NCI-H2029 treated with DMSO at 0.1 percent for 48 hours (cell line): ENCODE data around the gene TYRP1.
"Not testable (repeated sequence)": the region's sequence is repeated elsewhere in the genome, so short reads cannot be mapped to it uniquely, and the experiment has no call there.

Experiments used
- DNase-seq: peaks from one replicate; lab custom pipeline; 2025; lab: John Stamatoyannopoulos, UW

The TYRP1 gene, protein sequence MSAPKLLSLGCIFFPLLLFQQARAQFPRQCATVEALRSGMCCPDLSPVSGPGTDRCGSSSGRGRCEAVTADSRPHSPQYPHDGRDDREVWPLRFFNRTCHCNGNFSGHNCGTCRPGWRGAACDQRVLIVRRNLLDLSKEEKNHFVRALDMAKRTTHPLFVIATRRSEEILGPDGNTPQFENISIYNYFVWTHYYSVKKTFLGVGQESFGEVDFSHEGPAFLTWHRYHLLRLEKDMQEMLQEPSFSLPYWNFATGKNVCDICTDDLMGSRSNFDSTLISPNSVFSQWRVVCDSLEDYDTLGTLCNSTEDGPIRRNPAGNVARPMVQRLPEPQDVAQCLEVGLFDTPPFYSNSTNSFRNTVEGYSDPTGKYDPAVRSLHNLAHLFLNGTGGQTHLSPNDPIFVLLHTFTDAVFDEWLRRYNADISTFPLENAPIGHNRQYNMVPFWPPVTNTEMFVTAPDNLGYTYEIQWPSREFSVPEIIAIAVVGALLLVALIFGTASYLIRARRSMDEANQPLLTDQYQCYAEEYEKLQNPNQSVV

GRCh38 chr9:12693141-12693540, at the start of gene TYRP1:
TSS of gene TYRP1 (plus strand) at chr9:12693385. CDS start at chr9:12693997, 612 bp downstream.
- no peak for DNase-seq

DNA sequence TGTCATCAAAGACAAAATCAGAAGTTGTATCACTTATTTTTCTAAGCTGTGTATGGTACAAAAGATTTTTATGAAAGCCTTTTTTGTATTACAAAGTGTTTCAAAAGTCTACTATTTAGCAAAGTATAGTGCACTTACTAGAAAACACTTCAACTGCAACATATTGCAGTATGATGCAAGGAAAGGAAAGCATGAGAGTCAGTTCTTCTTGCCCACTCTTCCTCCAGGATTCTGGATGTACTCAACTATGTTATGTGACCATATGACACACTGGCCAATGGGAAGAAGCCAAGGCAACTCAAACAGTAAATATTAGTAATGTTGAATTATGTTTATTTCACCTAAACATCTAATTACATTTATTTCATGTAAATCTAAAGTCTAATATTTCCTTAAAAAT, 49.5 kb upstream of the TYRP1 start:
- no peak for DNase-seq

DNA sequence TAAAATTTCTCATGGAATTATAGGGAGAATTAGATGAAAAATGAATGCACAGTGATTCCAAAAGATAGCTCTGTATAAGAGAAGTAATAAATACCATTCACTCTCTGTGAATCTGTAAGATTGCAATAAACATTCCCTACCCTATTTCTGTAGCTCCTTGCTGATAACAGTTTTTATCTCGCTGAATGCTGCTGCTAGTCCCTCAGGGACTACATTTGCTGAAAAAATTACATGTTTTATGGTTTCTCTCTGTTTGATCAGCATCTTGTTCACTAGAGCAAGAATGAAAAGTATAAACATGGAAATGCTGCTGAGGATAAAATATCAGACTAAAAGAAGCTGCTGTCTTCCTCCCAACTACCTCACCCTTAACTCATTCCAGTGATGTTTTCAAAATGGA, 44.3 kb upstream of the TYRP1 start:
- DNase-seq, result no peak

GRCh38 chr9:12651125-12651524, 42.1 kb upstream of the TYRP1 start:
- DNase-seq, result no peak

DNA sequence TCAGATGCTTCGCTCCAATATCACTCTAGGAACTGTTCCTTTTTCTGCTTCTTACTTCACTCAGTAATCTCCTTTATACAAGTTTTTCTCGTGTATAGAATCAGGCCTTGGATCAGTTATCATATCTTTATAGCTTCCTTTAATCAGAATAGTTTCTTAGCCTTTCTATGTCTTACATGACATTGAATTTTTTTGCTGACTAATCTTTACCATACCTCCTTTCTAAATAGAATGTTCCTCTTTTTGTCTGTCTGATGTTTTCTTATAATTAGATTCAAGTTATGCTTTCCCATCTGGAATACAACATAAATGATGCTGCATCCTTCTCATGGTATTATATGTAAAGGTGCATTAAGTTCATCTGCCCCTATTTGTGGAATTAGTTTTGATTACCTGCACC, 40.2 kb upstream of the TYRP1 start:
- DNase-seq, result no peak

DNA sequence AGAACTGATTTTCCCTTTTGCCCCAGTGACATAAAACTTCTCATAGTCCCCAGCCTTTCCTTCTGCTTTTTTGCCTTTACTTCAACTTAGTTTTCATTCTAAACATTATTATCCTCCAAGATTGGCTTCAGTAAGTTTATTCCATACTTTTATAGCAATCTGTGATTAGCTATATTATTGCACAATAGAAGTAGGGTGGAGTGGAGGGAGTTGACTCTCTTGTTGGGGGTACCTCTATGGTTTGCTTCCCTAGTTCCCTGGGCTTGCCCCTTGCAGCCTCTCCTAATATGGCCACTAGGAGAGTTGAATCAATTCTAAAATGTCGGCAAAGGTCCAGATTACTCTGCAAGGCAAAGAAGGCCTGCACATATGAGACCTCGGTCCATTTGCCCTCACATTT, 36.4 kb upstream of the TYRP1 start:
- no peak for DNase-seq

DNA sequence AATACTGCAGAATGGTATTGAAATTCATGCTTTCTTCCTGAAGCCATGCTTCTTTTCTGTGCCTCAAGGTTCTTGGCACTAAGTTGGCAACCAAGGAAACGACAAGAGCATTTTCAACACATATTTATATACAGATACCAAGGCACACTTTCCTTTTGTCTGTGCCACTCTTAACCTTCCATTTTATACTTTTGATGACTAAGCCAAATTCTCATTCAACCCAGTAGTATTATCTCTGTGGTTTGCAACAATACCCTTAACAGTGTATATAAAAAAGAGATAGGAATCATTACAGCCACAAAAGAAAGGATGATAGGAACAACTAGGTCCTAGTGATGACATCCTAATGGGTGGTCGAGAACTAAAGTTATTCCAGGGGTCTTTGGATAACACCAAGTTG, 36.0 kb upstream of the TYRP1 start:
- no peak for DNase-seq

GRCh38 chr9:12657998-12658397, 35.2 kb upstream of the TYRP1 start:
- DNase-seq, result no peak

- DNase-seq, result no peak
Measured at GRCh38 chr9:12658531-12659209, 34.5 kb upstream of the TYRP1 start.

DNA sequence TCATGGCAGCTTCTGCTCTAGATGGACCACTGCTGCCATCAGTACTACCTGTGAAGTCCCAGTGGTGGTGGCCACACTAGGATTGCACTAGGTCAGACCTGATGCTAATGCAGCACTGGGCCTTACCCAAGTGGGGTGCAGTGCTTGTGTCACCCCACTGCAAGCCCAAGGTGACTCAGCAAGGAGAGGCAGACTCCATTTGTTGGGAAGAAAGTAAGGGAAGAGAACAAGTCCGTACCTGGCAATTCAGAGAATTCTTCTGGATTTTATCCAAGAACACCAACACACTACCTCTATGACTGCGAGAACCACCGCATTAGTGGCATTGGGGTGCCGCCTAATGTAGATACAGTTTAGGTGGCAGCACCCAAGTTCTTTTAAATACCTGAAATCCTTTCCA, 34.0 kb upstream of the TYRP1 start:
- no peak for DNase-seq

DNA sequence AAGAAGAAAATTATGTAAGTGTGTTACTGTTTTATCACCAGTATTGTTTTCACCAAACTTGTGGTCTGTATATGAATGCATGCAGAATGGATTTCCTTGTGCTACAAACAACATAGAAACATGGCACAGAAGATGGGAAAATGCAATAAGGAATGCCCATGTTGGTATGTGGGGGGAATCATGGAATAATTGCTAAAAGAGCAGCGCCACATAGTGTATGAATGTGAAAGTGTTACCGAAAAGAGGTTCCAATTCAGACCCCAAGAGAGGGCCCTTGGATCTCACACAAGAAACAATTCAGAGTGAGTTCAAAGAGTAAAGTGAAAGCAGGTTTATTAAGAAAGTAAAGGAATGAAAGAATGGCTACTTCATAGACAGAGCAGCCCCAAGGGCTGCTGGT, 26.4 kb upstream of the TYRP1 start:
- DNase-seq, result no peak

DNA sequence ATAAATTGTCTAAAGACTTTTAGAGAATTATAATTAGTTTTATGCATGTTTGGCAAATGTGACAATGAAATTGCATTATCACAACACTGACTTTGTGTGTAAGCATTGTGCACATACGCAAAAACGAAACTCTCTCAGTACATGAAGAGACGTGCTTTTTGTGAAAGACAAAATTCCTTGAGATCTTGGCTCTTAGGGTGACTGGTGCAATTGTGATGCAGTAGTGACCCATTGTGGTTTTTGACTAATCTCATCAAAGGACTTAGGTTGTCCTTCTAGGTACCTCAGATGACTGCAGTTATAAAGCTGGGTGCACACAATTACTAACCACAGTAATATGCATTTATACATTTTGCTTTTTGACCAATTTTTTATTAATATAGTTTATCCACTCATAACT, 25.3 kb upstream of the TYRP1 start:
- DNase-seq, result no peak

DNA sequence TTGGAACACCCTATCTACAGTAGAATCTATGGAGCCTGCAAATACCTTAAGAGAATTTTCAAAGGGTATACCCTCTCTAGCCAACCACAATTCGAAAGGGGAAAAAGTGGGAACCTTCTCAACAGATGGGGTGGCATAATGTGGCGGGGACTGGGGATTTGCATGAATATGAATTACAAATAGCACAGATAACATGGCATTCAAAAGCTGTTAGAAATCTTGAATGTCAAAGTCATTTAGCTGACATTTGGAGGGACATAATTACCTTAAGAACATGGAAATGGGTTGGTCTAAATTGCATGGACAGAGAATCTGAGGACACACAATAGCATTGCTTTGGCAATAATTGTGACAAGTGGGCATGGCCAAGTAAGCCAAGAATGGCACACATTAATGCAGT, 23.2 kb upstream of the TYRP1 start:
- no peak for DNase-seq

DNA sequence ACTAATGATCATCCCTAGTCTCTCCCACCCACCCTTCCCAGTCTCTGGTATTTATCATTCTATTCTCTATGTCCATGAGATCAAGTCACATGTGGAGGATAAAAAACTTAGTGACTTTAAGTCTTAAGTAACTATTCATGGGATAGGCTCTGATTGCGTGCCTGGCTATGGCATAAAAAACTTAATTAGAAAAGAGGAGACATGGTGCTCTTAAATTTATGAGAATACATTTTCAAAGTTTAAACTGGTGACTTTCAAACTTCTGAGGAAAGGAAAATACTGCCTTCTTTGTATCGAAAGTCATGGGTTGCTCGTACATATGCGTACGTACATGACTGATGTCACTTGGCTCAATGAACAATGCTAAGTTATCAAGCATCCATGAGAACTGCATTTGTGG, 18.2 kb upstream of the TYRP1 start:
- no peak for DNase-seq

- DNase-seq, result not testable (repeated sequence)
Measured at GRCh38 chr9:12677462-12678126, 15.6 kb upstream of the TYRP1 start.

DNA sequence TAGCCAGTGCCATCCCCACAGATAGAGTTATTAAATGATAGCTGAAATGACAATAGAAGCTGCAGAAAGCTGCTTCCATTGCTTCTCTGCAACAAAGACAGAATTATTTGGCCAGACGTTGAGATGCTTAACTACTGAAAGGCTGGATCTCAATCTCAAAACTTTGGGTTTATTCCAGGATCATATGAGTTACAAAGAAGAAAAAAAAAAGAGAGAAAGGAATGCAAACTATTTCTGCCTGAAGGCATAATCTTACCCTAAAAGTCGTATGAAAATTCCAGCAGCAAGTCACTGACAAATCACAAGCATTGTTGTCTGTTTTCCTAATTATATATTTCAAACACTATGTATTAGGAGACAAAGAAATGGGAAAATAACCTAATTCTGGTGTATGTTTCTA, 12.8 kb upstream of the TYRP1 start:
- DNase-seq, result no peak

DNA sequence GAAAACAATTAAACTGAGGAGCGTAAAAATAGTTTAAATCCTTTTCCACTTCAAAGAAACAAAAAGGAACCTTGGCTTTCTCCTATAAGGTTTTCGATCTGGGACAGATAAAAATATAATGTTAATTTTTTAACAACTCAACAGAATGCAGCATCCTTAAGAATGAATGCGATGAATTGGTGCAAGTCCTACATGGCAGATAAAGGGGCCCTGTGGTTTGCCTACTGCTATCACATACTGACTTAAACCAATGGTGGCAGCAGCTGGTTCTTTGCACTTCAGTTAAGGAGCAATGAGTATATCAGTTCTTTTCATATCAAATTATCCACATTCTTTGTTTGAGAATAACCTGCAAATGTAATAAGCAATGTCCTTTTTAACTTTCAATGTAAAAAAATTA, 12.4 kb upstream of the TYRP1 start:
- DNase-seq, result no peak

- DNase-seq, result no peak
Measured at GRCh38 chr9:12681620-12682019, 11.6 kb upstream of the TYRP1 start.

DNA sequence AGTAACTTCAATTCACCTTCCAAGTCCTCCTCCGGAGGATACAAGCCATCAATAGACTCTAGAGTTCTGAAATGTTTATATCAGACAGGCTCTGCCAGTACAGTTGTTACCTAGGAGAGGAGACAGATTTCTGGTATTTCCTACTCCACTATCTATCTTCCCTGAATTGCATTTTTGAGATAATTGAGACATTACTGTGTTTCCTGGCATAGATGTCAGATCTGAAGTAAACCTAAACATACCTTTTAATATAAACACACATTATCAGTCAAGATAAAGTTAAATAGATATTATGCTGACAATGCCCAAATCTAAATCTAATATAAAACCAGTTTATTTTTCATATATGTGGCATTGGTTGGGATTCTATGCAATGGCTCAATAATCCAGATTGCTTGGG, 8.2 kb upstream of the TYRP1 start:
- DNase-seq, result no peak

DNA sequence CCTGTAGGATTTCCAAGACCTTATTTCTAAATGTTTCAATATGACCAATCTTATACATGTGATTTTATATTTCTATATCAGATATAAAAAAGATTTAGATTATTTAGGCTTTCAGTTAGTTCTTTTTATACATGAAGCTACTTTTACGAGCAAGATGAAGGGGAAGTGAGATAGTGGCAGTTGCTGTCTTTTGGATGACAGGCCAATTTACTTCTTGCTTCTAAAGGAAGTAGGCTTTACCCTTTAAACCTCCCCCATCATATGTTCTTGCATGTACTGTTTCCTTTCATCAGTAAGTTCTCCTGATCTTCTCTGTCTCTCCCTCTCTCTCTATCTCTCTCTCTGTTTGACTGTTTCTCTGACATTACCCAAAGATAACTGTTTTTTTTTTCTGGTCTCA, 4.0 kb upstream of the TYRP1 start:
- DNase-seq, result no peak

GRCh38 chr9:12694013-12694412, 828 bp downstream of the TYRP1 start:
- DNase-seq, result no peak

DNA sequence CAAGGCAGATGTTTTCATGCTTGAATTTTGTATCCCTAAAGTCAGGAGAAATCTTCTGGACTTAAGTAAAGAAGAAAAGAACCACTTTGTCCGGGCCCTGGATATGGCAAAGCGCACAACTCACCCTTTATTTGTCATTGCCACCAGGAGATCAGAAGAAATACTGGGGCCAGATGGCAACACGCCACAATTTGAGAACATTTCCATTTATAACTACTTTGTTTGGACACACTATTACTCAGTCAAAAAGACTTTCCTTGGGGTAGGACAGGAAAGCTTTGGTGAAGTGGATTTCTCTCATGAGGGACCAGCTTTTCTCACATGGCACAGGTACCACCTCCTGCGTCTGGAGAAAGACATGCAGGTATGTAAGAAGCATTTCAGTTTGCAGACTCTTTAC, 2.3 kb downstream of the TYRP1 start:
- DNase-seq, result no peak
